Liver (tissue), 9 donors: Measurements from ENCODE around the gene ALAS1. TPM values are rescaled to one million over a fixed set of nuclear protein-coding genes. Genes with fewer than 3 reads are reported as not detected.

ENCODE experiments used
- DNase-seq: peaks from one replicate; pipeline ENCODE4 v3.0.0-alpha.2; 2017; ENCODE audit warnings: low spot score
- H3K27ac ChIP-seq, 2 donors: one replicate each; pipeline ENCODE4 v1.7.0; 2013; ENCODE audit warnings: inconsistent platforms in 2 of 2, low read length in 2 of 2, control low read depth in 1 of 2, low read depth in 1 of 2, mild to moderate bottlenecking in 1 of 2
- H3K27me3 ChIP-seq, 4 donors: one replicate each; pipeline versions ENCODE4 v1.6.1 to v1.7.0; 2013; ENCODE audit warnings: low read length in 3 of 4, inconsistent platforms in 1 of 4, mild to moderate bottlenecking in 1 of 4, moderate library complexity in 1 of 4; ENCODE audit not compliant: control insufficient read depth in 4 of 4, insufficient read depth in 4 of 4
- H3K36me3 ChIP-seq, 4 donors: one replicate each; pipeline versions ENCODE4 v1.6.1 to v1.7.0; 2013; ENCODE audit warnings: low read length in 3 of 4, mild to moderate bottlenecking in 3 of 4, low read depth in 1 of 4, moderate library complexity in 1 of 4; ENCODE audit not compliant: control insufficient read depth in 4 of 4, insufficient read depth in 3 of 4
- H3K4me1 ChIP-seq, 4 donors: one replicate each; pipeline versions ENCODE4 v1.6.1 to v1.7.0; 2013; ENCODE audit warnings: low read length in 3 of 4, mild to moderate bottlenecking in 3 of 4, moderate library complexity in 1 of 4; ENCODE audit not compliant: control insufficient read depth in 4 of 4, insufficient read depth in 4 of 4
- H3K4me3 ChIP-seq, 3 donors: one replicate each; pipeline versions ENCODE4 v1.6.1 to v1.7.0; 2013; ENCODE audit warnings: low read length in 3 of 3, control low read depth in 1 of 3, low read depth in 1 of 3, mild to moderate bottlenecking in 1 of 3
- H3K9ac ChIP-seq, 2 donors: one replicate each; pipeline ENCODE4 v1.7.0; 2013; ENCODE audit warnings: low read length in 2 of 2, mild to moderate bottlenecking in 2 of 2, moderate library complexity in 2 of 2, control low read depth in 1 of 2, low read depth in 1 of 2
- H3K9me3 ChIP-seq, 4 donors: one replicate each; pipeline versions ENCODE4 v1.6.1 to v1.7.0; 2013; ENCODE audit warnings: low read length in 3 of 4; ENCODE audit not compliant: control insufficient read depth in 4 of 4
- ATF3 ChIP-seq: IDR thresholded peaks from 2 replicates; pipeline ENCODE4 v1.6.1; 2016; ENCODE audit warnings: antibody characterized with exemption
- CTCF ChIP-seq: fragments of 150-350 bp; IDR thresholded peaks from 2 replicates; pipeline ENCODE4 v1.5.1; 2017; ENCODE audit warnings: improper control_type of control experiment, low read depth, low read length; ENCODE audit not compliant: missing input control
- EGR1 ChIP-seq, 2 donors: IDR thresholded peaks; 2 replicates each; pipeline ENCODE4 v1.6.1; 2016 to 2018; ENCODE audit warnings: antibody characterized with exemption in 2 of 2, low read depth in 2 of 2
- FOXA1 ChIP-seq: IDR thresholded peaks from 2 replicates; pipeline ENCODE4 v1.6.1; 2016; ENCODE audit warnings: antibody characterized with exemption
- FOXA2 ChIP-seq: IDR thresholded peaks from 2 replicates; pipeline ENCODE4 v1.6.1; 2016; ENCODE audit warnings: antibody characterized with exemption
- GABPA ChIP-seq, 2 donors: IDR thresholded peaks in 1 of 2; conservative IDR thresholded peaks in 1 of 2; 2 replicates each; pipeline ENCODE4 v1.6.1; 2016; ENCODE audit warnings: antibody characterized with exemption in 2 of 2, mild to moderate bottlenecking in 1 of 2, moderate library complexity in 1 of 2
- HNF4A ChIP-seq, 2 donors: conservative IDR thresholded peaks; 2 replicates each; pipeline ENCODE4 v1.6.1; 2016; ENCODE audit warnings: antibody characterized with exemption in 2 of 2, mild to moderate bottlenecking in 2 of 2
- HNF4G ChIP-seq: IDR thresholded peaks from 2 replicates; pipeline ENCODE4 v1.6.1; 2016; ENCODE audit warnings: antibody characterized with exemption
- JUND ChIP-seq, 2 donors: IDR thresholded peaks; 2 replicates each; pipeline ENCODE4 v1.6.1; 2016; ENCODE audit warnings: antibody characterized with exemption in 2 of 2
- MAX ChIP-seq: IDR thresholded peaks from 2 replicates; pipeline ENCODE4 v1.6.1; 2016; ENCODE audit warnings: antibody characterized with exemption
- NR2F2 ChIP-seq: IDR thresholded peaks from 2 replicates; pipeline ENCODE4 v1.6.1; 2016; ENCODE audit warnings: antibody characterized with exemption
- RAD21 ChIP-seq, 2 donors: IDR thresholded peaks; 2 replicates each; pipeline ENCODE4 v1.6.1; 2016; ENCODE audit warnings: antibody characterized with exemption in 2 of 2, mild to moderate bottlenecking in 2 of 2
- REST ChIP-seq: IDR thresholded peaks from 2 replicates; pipeline ENCODE4 v1.6.1; 2016; ENCODE audit warnings: antibody characterized with exemption, mild to moderate bottlenecking
- RXRA ChIP-seq, 2 donors: IDR thresholded peaks; 2 replicates each; pipeline ENCODE4 v1.6.1; 2017 to 2018; ENCODE audit warnings: antibody characterized with exemption in 2 of 2, mild to moderate bottlenecking in 1 of 2
- SP1 ChIP-seq: IDR thresholded peaks from 2 replicates; pipeline ENCODE4 v1.6.1; 2018; ENCODE audit warnings: antibody characterized with exemption, mild to moderate bottlenecking
- TAF1 ChIP-seq: conservative IDR thresholded peaks from 2 replicates; pipeline ENCODE4 v1.6.1; 2016; ENCODE audit warnings: antibody characterized with exemption, mild to moderate bottlenecking
- YY1 ChIP-seq: IDR thresholded peaks from 2 replicates; pipeline ENCODE4 v1.6.1; 2016; ENCODE audit warnings: antibody characterized with exemption, mild to moderate bottlenecking
- ZBTB33 ChIP-seq: IDR thresholded peaks from 2 replicates; pipeline ENCODE4 v1.6.1; 2016; ENCODE audit warnings: antibody characterized with exemption
- WGBS: extraction: QIAGEN DNeasy Blood & Tissue Kit; methylation state at CpG from one replicate; pipeline ENCODE4 v1.1.7; 2013; 5-methylcytosine and 5-hydroxymethylcytosine counted together
- polyA plus RNA-seq, 2 donors: library from polyadenylated mRNA; stranded (reverse) in 1 of 2; unstranded in 1 of 2; fragments of 200-250 nt in 1 of 2; fragments of >200 nt in 1 of 2; fragmentation: Nextera tagmentation in 1 of 2; extraction: Ambion mirVana in 1 of 2; gene quantifications; one replicate each; pipeline versions ENCODE4 v1.2.1 to v1.2.3, GENCODE V29; 2013 to 2015
- total RNA-seq, 2 donors: library from RNA; depleted of rRNA; stranded (reverse); fragments of >200 nt; gene quantifications; one replicate each; pipeline ENCODE4 v1.2.3, GENCODE V29; 2014
- donor health status: healthy.
- donor health status: healthy.
- donor health status: healthy.
- donor health status: healthy.
- donor health status: healthy.

The ALAS1 gene
- total and polyA plus RNA-seq, 4 donors, result 32.3 to 421 (median 137) TPM

GRCh38 chr3:52220380-52221026 is 22.5 kb downstream of the ALAS1 start:
- TF ChIP-seq REST (no peak), ATF3 (no peak), FOXA2 (no peak), EGR1 (IDR thresholded peaks at IDR 0.05; ENCODE audit: low read depth in 2 of 2) (no peak), SP1 (no peak), HNF4G (no peak), JUND (IDR thresholded peaks at IDR 0.05) (no peak), ZBTB33 (no peak), MAX (no peak), FOXA1 (peak; percentile 8), NR2F2 (no peak), CTCF (peak; percentile 92), RXRA (IDR thresholded peaks at IDR 0.05) (peak in 1 of 2 donors; percentile 23), GABPA (IDR thresholded peaks at IDR 0.05 in 1 of 2, conservative IDR thresholded peaks at IDR 0.05 in 1 of 2) (no peak), HNF4A (conservative IDR thresholded peaks at IDR 0.05) (no peak), RAD21 (IDR thresholded peaks at IDR 0.05) (peak in 1 of 2 donors; percentile 89), TAF1 (no peak), YY1 (no peak)
- Histone ChIP-seq H3K4me3 (no peak overlapping the region), H3K9ac (no peak overlapping the region), H3K4me1 (peaks cover 0 to 21% (median 10%) of the 10 kb centered on the region in 4 donors), H3K9me3 (no peaks in the 10 kb centered on the region), H3K27me3 (no peaks in the 10 kb centered on the region), H3K27ac (no peak overlapping the region), H3K36me3 (peaks cover 0 to 4% (median 2%) of the 10 kb centered on the region in 4 donors)
- peak; percentile 89 for DNase-seq
- 37% methylated on average over 9 of the region's 9 CpGs for WGBS
